ENCODE results near the gene CENPL.

- TF ChIP-seq, protein P1, sequence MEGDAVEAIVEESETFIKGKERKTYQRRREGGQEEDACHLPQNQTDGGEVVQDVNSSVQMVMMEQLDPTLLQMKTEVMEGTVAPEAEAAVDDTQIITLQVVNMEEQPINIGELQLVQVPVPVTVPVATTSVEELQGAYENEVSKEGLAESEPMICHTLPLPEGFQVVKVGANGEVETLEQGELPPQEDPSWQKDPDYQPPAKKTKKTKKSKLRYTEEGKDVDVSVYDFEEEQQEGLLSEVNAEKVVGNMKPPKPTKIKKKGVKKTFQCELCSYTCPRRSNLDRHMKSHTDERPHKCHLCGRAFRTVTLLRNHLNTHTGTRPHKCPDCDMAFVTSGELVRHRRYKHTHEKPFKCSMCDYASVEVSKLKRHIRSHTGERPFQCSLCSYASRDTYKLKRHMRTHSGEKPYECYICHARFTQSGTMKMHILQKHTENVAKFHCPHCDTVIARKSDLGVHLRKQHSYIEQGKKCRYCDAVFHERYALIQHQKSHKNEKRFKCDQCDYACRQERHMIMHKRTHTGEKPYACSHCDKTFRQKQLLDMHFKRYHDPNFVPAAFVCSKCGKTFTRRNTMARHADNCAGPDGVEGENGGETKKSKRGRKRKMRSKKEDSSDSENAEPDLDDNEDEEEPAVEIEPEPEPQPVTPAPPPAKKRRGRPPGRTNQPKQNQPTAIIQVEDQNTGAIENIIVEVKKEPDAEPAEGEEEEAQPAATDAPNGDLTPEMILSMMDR (IDR thresholded peaks at IDR 0.05): no peak
- TF ChIP-seq POLR2A (IDR thresholded peaks at IDR 0.05; ENCODE audit: low read depth) (no peak), POLR2AphosphoS5 (IDR thresholded peaks at IDR 0.05) (no peak)
Observed at GRCh38 chr1:173753830-173754229, 70.9 kb downstream of the CENPL start.
